HepG2 (cell line): ENCODE measurements around the gene GBP7. TPM values are rescaled to one million over a fixed set of nuclear protein-coding genes. Genes with fewer than 3 reads are reported as not detected.

Experiments
- HINFP ChIP-seq: sonication (generic); formaldehyde crosslinking; IDR thresholded peaks from 2 replicates; pipeline ENCODE4 v1.4.0; 2020; ENCODE audit warnings: low read depth, mild to moderate bottlenecking, missing genetic modification reagents
- MTERF4 ChIP-seq: sonication (generic); formaldehyde crosslinking; IDR thresholded peaks from 2 replicates; pipeline ENCODE4 v1.8.0; 2023; ENCODE audit warnings: mild to moderate bottlenecking, missing genetic modification reagents
- NFE2 ChIP-seq: sonication (generic); formaldehyde crosslinking; IDR thresholded peaks from 2 replicates; pipeline ENCODE4 v1.4.0; 2020; ENCODE audit warnings: missing genetic modification reagents
- SP2 ChIP-seq: sonication (generic); formaldehyde crosslinking; IDR thresholded peaks from 2 replicates; pipeline ENCODE4 v1.5.1; 2020; ENCODE audit warnings: mild to moderate bottlenecking, missing genetic modification reagents
- TFDP1 ChIP-seq: IDR thresholded peaks from 2 replicates; pipeline ENCODE4 v1.6.1; 2016; ENCODE audit warnings: missing compliant biosample characterization, missing genetic modification reagents, borderline replicate concordance
- YEATS2 ChIP-seq: sonication (generic); formaldehyde crosslinking; IDR thresholded peaks from 2 replicates; pipeline ENCODE4 v1.4.0; 2020; ENCODE audit warnings: missing genetic modification reagents, borderline replicate concordance
- ZFP36L2 ChIP-seq: sonication (generic); formaldehyde crosslinking; IDR thresholded peaks from 2 replicates; pipeline ENCODE4 v1.4.0; 2020; ENCODE audit warnings: missing genetic modification reagents
- ZFY ChIP-seq: sonication (generic); formaldehyde crosslinking; IDR thresholded peaks from 2 replicates; pipeline ENCODE4 v1.4.0; 2020; ENCODE audit warnings: missing genetic modification reagents
- ZNF275 ChIP-seq: sonication (generic); formaldehyde crosslinking; IDR thresholded peaks from 2 replicates; pipeline ENCODE4 v1.8.0; 2022; ENCODE audit warnings: missing genetic modification reagents, mild to moderate bottlenecking, inconsistent platforms, borderline replicate concordance
- ZNF503 ChIP-seq: sonication (generic); formaldehyde crosslinking; IDR thresholded peaks from 2 replicates; pipeline ENCODE4 v1.4.0; 2020; ENCODE audit warnings: missing genetic modification reagents
- ZNF513 ChIP-seq: sonication (generic); formaldehyde crosslinking; conservative IDR thresholded peaks from 2 replicates; pipeline ENCODE4 v1.5.0; 2020; ENCODE audit warnings: missing genetic modification reagents
- ZNF841 ChIP-seq: sonication (generic); formaldehyde crosslinking; IDR thresholded peaks from 2 replicates; pipeline ENCODE4 v1.8.1; 2023; ENCODE audit warnings: missing genetic modification reagents, borderline replicate concordance
- ZSCAN20 ChIP-seq: sonication (generic); formaldehyde crosslinking; IDR thresholded peaks from 2 replicates; pipeline ENCODE4 v1.4.0; 2020; ENCODE audit warnings: missing genetic modification reagents, mild to moderate bottlenecking, borderline replicate concordance
- polyA plus RNA-seq, 8 experiments: library from polyadenylated mRNA; depleted of rRNA in 3 of 8; stranded (reverse) in 7 of 8; unstranded in 1 of 8; fragments of >200 nt; fragmentation: Illumina TruSeq in 4 of 8; extraction: Trizol in 4 of 8; gene quantifications; 2 replicates each; pipeline versions ENCODE4 v1.2.1 to v1.2.3, GENCODE V29; 2011 to 2016; ENCODE audit warnings: low read depth in 4 of 8, missing spikeins in 1 of 8, mixed read lengths in 1 of 8; ENCODE audit not compliant: insufficient read depth in 1 of 8
- total RNA-seq, 5 experiments: library from RNA; depleted of rRNA; stranded (reverse); fragments of >200 nt; fragmentation: Illumina TruSeq; extraction: Trizol; gene quantifications; 2 replicates each; pipeline ENCODE4 v1.2.3, GENCODE V29; 2016; ENCODE audit warnings: low read depth in 1 of 5

Gene GBP7
- total and polyA plus RNA-seq, 2 of the 13 experiments (the other 11 are each of a cell fraction or from before 2014, with no cell fraction given), result not detected

GRCh38 chr1:89125240-89125912, 50.4 kb downstream of the GBP7 start (continued):
- no peak for TF ChIP-seq ZNF503 (CRISPR knock-in tag)
- no peak for TF ChIP-seq ZSCAN20 (CRISPR knock-in tag)
- TF ChIP-seq ZNF275, result no peak
- no peak for TF ChIP-seq ZNF841
- TF ChIP-seq TFDP1, result no peak
- peak; percentile 62 for TF ChIP-seq ZFY
- TF ChIP-seq YEATS2 (CRISPR knock-in tag), result no peak
- TF ChIP-seq NFE2 (CRISPR knock-in tag), result no peak
- no peak for TF ChIP-seq ZNF513 (CRISPR knock-in tag)
- no peak for TF ChIP-seq SP2 (CRISPR knock-in tag)
- TF ChIP-seq MTERF4, result no peak
- TF ChIP-seq HINFP (CRISPR knock-in tag), result no peak
- TF ChIP-seq ZFP36L2 (CRISPR knock-in tag), result no peak
- TF ChIP-seq, all 625 proteins: peak for 8
